Pancreas (tissue), 10 donors: ENCODE measurements around the gene TANK. TPM values are rescaled to one million over a fixed set of nuclear protein-coding genes. Genes with fewer than 3 reads are reported as not detected.
"Not testable (repeated sequence)": the region's sequence is repeated elsewhere in the genome, so short reads cannot be mapped to it uniquely, and the experiment has no call there.

ENCODE experiments used
- ATAC-seq, 4 donors: fragments of 200-7000 bp; cut with Tn5 transposase; one replicate each; pipeline versions ENCODE4 v1.8.0 to v1.9.1; 2020; ENCODE audit warnings: mild to moderate bottlenecking in 4 of 4, moderate library complexity in 4 of 4
- DNase-seq, 6 donors: peaks; one replicate each; pipeline ENCODE4 v3.0.0-alpha.2; 2020
- FAIRE-seq: peaks from 2 replicates; lab custom pipeline; 2012; peaks lifted over from hg19 to GRCh38; lab: Jason Lieb, UNC
- H3K27ac ChIP-seq, 4 donors: fragments of 200-600 bp; sonication (generic); 1 replicate in 3 of 4; 2 replicates in 1 of 4; pipeline versions ENCODE4 v1.5.0 to v1.8.0; 2020
- H3K27me3 ChIP-seq, 4 donors: fragments of 200-600 bp; one replicate each; pipeline ENCODE4 v1.8.0; 2021
- H3K36me3 ChIP-seq, 3 donors: fragments of 200-600 bp; sonication (generic) in 1 of 3; one replicate each; pipeline versions ENCODE4 v1.5.0 to v1.8.0; 2020 to 2021
- H3K4me1 ChIP-seq, 3 donors: fragments of 200-600 bp; one replicate each; pipeline ENCODE4 v1.8.0; 2021
- H3K4me3 ChIP-seq, 4 donors: fragments of 200-600 bp; sonication (generic) in 2 of 4; one replicate each; pipeline versions ENCODE4 v1.5.0 to v1.8.0; 2020 to 2021
- H3K9me3 ChIP-seq, 4 donors: fragments of 200-600 bp; one replicate each; pipeline ENCODE4 v1.8.0; 2021
- CTCF ChIP-seq, 4 donors: fragments of 200-600 bp; sonication (generic) in 3 of 4; IDR thresholded peaks; one replicate each; pipeline versions ENCODE4 v1.5.0 to v1.8.0; 2021; ENCODE audit warnings: antibody characterized with exemption in 4 of 4
- WGBS, 2 donors: extraction: QIAGEN DNeasy Blood & Tissue Kit; methylation state at CpG; one replicate each; pipeline ENCODE4 v1.1.7; 2013; 5-methylcytosine and 5-hydroxymethylcytosine counted together
- intact Hi-C, 3 donors: fragments of 100-400 bp; cut with DNase I; formaldehyde crosslinking; loops; one replicate each; pipeline versions ENCODE4 v1.11.1 to v1.14.2; 2022
- polyA plus RNA-seq, 2 donors: library from polyadenylated mRNA; stranded (reverse); fragments of 200-250 nt; gene quantifications; one replicate each; pipeline ENCODE4 v1.2.3, GENCODE V29; 2013
- total RNA-seq, 6 donors: library from RNA; stranded (reverse); fragmentation: NEBNext Ultra II Directional in 4 of 6; extraction: Animal tissue kit (Norgen Biotek cat#: 25700) in 4 of 6; gene quantifications; one replicate each; pipeline versions ENCODE4 v1.2.1 to v1.2.4, GENCODE V29; 2021 to 2023
- donor health status: healthy with polysubstance abuse.
- donor health status: DM: no; HTN: no; CAD: no; lungs with moderate emphysema.
- donor health status: DM: no; HTN: no; CAD: no.
- donor health status: control.
- donor health status: control.
- donor health status: Bipolar disorder and iron deficiency.
- donor health status: DM: yes; HTN: yes; CAD: no.
- donor health status: DM: no; HTN: no; CAD: no.
- donor health status: DM: no; HTN: no; CAD: no.
- donor health status: DM: yes; HTN: yes; CAD: no.

Gene TANK
- total and polyA plus RNA-seq, 8 donors, result 10.9 to 30.3 (median 16.0) TPM

GRCh38 chr2:161269111-161269510 is 108.9 kb downstream of the TANK start:
- no peak for ATAC-seq
- no peaks in the 10 kb centered on the region for H3K9me3 ChIP-seq
- H3K4me3 ChIP-seq, result no peak overlapping the region
- intact Hi-C loops, result no loop called here
- no peak for TF ChIP-seq CTCF (IDR thresholded peaks at IDR 0.05)
- FAIRE-seq, result no peak
- H3K27ac ChIP-seq, result no peak overlapping the region
- no peaks in the 10 kb centered on the region for H3K36me3 ChIP-seq
- H3K27me3 ChIP-seq, result no peaks in the 10 kb centered on the region
- WGBS, 2 donors, result 92 to 93% methylated on average over 3 of the region's 3 CpGs
- no peaks in the 10 kb centered on the region for H3K4me1 ChIP-seq
- no peak for DNase-seq

- DNase-seq (no peak), FAIRE-seq (peak; percentile 5), ATAC-seq (peak; percentile 46 to 69 (median 54))
- H3K27me3 ChIP-seq, result no peaks in the 10 kb centered on the region
- H3K4me3 ChIP-seq, result no peak overlapping the region
- H3K4me1 ChIP-seq, result no peaks in the 10 kb centered on the region
- intact Hi-C loops, result loop anchor here in 1 of 3 donors (10.0 kb wide), 1 partner anchor 48 kb away; no protein-coding TSS in a partner anchor
- H3K9me3 ChIP-seq, result no peaks in the 10 kb centered on the region
- 42 to 48% methylated on average over 5 of the region's 5 CpGs for WGBS, 2 donors
- peak; percentile 41 to 75 (median 60) for TF ChIP-seq CTCF (IDR thresholded peaks at IDR 0.05)
- H3K36me3 ChIP-seq, result no peaks in the 10 kb centered on the region
- no peak overlapping the region for H3K27ac ChIP-seq
Observed at GRCh38 chr2:161273038-161273760, 113.0 kb downstream of the TANK start.

GRCh38 chr2:161278564-161279229 is 118.5 kb downstream of the TANK start:
- not testable (repeated sequence) for H3K36me3 ChIP-seq, H3K9me3 ChIP-seq, H3K4me3 ChIP-seq, H3K27ac ChIP-seq, FAIRE-seq, H3K27me3 ChIP-seq, H3K4me1 ChIP-seq
- WGBS, 2 donors, result 46 to 53% methylated on average over 11 of the region's 11 CpGs
- DNase-seq (peak in 1 of 6 donors; percentile 30), ATAC-seq (peak in 1 of 4 donors; percentile 55)
- intact Hi-C loops, result loop anchor here in 1 of 3 donors (10.0 kb wide), 1 partner anchor 54 kb away; no protein-coding TSS in a partner anchor

- H3K27me3 ChIP-seq, H3K4me3 ChIP-seq, H3K27ac ChIP-seq, H3K36me3 ChIP-seq, DNase-seq, H3K9me3 ChIP-seq, H3K4me1 ChIP-seq: not testable (repeated sequence)
- peak; percentile 64 for FAIRE-seq
- 53 to 59% methylated on average over 5 of the region's 5 CpGs for WGBS, 2 donors
- intact Hi-C loops, result loop anchor here in 1 of 3 donors (10.0 kb wide), 1 partner anchor 55 kb away; no protein-coding TSS in a partner anchor
- peak in 1 of 4 donors; percentile 22 for ATAC-seq
Observed at GRCh38 chr2:161279230-161279815, 119.1 kb downstream of the TANK start.

GRCh38 chr2:161280906-161281323 is 120.7 kb downstream of the TANK start:
- H3K9me3 ChIP-seq, H3K4me3 ChIP-seq, H3K27ac ChIP-seq, H3K36me3 ChIP-seq, H3K27me3 ChIP-seq, FAIRE-seq, ATAC-seq, H3K4me1 ChIP-seq, intact Hi-C loops: not testable (repeated sequence)
- WGBS, 2 donors, result 66 to 69% methylated on average over 18 of the region's 18 CpGs
- DNase-seq, result peak in 5 of 6 donors; percentile 28 to 97 (median 69)

GRCh38 chr2:161281615-161282310 is 121.5 kb downstream of the TANK start:
- H3K36me3 ChIP-seq, FAIRE-seq, H3K9me3 ChIP-seq, intact Hi-C loops, ATAC-seq, H3K27me3 ChIP-seq, H3K4me1 ChIP-seq, H3K27ac ChIP-seq, H3K4me3 ChIP-seq, DNase-seq: not testable (repeated sequence)
- 62 to 63% methylated on average over 11 of the region's 11 CpGs for WGBS, 2 donors

GRCh38 chr2:161282311-161282644 is 122.0 kb downstream of the TANK start:
- H3K27me3 ChIP-seq, FAIRE-seq, intact Hi-C loops, H3K27ac ChIP-seq, H3K36me3 ChIP-seq, H3K4me1 ChIP-seq, H3K9me3 ChIP-seq, DNase-seq, ATAC-seq, H3K4me3 ChIP-seq: not testable (repeated sequence)
- 80 to 89% methylated on average over 9 of the region's 9 CpGs for WGBS, 2 donors
